ENCODE results near the gene RGS12. TPM values are rescaled to one million over a fixed set of nuclear protein-coding genes. Genes with fewer than 3 reads are reported as not detected.

RGS12 gene
- total RNA-seq, 1 donor from 2014 or later: 33.8 TPM

GRCh38 chr4:3336382-3337356 is 43.8 kb downstream of the RGS12 start:
- TF ChIP-seq CTCF (conservative IDR thresholded peaks at IDR 0.05; ENCODE audit: low read depth, low read length): no peak
- DNase-seq (ENCODE audit: low read depth): no peak
- no peak overlapping the region for H3K4me3 ChIP-seq (ENCODE audit: low read depth, low read length)

GRCh38 chr4:3337357-3337732 is 44.5 kb downstream of the RGS12 start:
- no peak overlapping the region for H3K4me3 ChIP-seq (ENCODE audit: low read depth, low read length)
- DNase-seq (ENCODE audit: low read depth): no peak
- no peak for TF ChIP-seq CTCF (conservative IDR thresholded peaks at IDR 0.05; ENCODE audit: low read depth, low read length)

GRCh38 chr4:3337811-3338210 is 45.0 kb downstream of the RGS12 start:
- no peak overlapping the region for H3K4me3 ChIP-seq (ENCODE audit: low read depth, low read length)

GRCh38 chr4:3338321-3338838 is 45.6 kb downstream of the RGS12 start:
- DNase-seq (ENCODE audit: low read depth): no peak
- TF ChIP-seq CTCF (conservative IDR thresholded peaks at IDR 0.05; ENCODE audit: low read depth, low read length): no peak
- H3K4me3 ChIP-seq (ENCODE audit: low read depth, low read length): no peak overlapping the region

More at GRCh38 chr4:3337811-3338210, 45.0 kb downstream of the RGS12 start:
- no peak for TF ChIP-seq CTCF (conservative IDR thresholded peaks at IDR 0.05; ENCODE audit: low read depth, low read length)
- no peak for DNase-seq (ENCODE audit: low read depth)

GRCh38 chr4:3338976-3339531 is 46.2 kb downstream of the RGS12 start:
- DNase-seq (ENCODE audit: low read depth): no peak
- TF ChIP-seq CTCF (conservative IDR thresholded peaks at IDR 0.05; ENCODE audit: low read depth, low read length): no peak
- no peak overlapping the region for H3K4me3 ChIP-seq (ENCODE audit: low read depth, low read length)

- H3K4me3 ChIP-seq (ENCODE audit: low read depth, low read length): no peak overlapping the region
- no peak for TF ChIP-seq CTCF (conservative IDR thresholded peaks at IDR 0.05; ENCODE audit: low read depth, low read length)
- DNase-seq (ENCODE audit: low read depth): no peak
These were observed 46.8 kb downstream of the RGS12 start for GRCh38 chr4:3339577-3339976.
